Endothelial cell of umbilical vein (primary cell): ENCODE data around the gene LMF1.

Source experiments
- EZH2 ChIP-seq: IDR thresholded peaks from 2 replicates; pipeline ENCODE4 v1.6.1; 2012; ENCODE audit warnings: borderline replicate concordance, low read depth, mild to moderate bottlenecking, moderate library complexity, low read length, inconsistent platforms; ENCODE audit not compliant: severe bottlenecking
- MAX ChIP-seq: IDR thresholded peaks from 2 replicates; pipeline ENCODE4 v1.6.1; 2011; ENCODE audit not compliant: insufficient read depth, insufficient read length
- POLR2A ChIP-seq: IDR thresholded peaks from 2 replicates; pipeline ENCODE4 v1.6.1; 2012; ENCODE audit warnings: low read depth, mild to moderate bottlenecking, control low read depth, low read length
- POLR2AphosphoS5 ChIP-seq: IDR thresholded peaks from 2 replicates; pipeline ENCODE4 v1.6.1; 2012; ENCODE audit warnings: low read depth, mild to moderate bottlenecking, control low read depth, low read length, moderate library complexity; ENCODE audit not compliant: insufficient read depth
- TF ChIP-seq, protein P1 (sequence below), 2 donors: IDR thresholded peaks; 1 replicate in 1 of 2; 2 replicates in 1 of 2; pipeline ENCODE4 v1.5.1; 2011; ENCODE audit warnings: low read length in 2 of 2, mild to moderate bottlenecking in 2 of 2, moderate library complexity in 2 of 2, control low read depth in 1 of 2, inconsistent platforms in 1 of 2, low read depth in 1 of 2; ENCODE audit not compliant: insufficient read depth in 1 of 2; ENCODE audit errors: extremely low read depth in 1 of 2

DNA sequence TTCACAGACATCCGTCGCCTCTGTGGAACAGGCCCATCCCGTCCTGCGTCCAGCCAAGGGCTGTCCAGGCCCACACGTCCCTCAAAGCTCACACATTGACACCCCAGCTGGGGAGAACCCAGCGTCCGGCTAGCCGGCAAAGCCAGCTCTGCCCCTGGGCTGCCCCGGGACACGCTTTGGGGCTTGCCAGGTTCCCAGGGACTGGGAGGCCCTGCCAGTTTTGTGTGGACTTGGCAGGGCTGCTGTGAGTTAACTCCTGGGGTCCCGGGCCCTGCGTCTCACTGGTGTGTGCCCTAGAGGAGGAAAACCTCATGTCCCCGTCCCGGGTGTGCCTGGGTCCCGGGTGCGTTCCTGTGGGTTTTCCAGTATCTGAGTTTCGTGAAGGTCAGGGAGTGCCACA lies 17.1 kb upstream of the LMF1 start:
- TF ChIP-seq POLR2AphosphoS5 (no peak), EZH2 (no peak), POLR2A (no peak), MAX (no peak)
- TF ChIP-seq, protein P1, sequence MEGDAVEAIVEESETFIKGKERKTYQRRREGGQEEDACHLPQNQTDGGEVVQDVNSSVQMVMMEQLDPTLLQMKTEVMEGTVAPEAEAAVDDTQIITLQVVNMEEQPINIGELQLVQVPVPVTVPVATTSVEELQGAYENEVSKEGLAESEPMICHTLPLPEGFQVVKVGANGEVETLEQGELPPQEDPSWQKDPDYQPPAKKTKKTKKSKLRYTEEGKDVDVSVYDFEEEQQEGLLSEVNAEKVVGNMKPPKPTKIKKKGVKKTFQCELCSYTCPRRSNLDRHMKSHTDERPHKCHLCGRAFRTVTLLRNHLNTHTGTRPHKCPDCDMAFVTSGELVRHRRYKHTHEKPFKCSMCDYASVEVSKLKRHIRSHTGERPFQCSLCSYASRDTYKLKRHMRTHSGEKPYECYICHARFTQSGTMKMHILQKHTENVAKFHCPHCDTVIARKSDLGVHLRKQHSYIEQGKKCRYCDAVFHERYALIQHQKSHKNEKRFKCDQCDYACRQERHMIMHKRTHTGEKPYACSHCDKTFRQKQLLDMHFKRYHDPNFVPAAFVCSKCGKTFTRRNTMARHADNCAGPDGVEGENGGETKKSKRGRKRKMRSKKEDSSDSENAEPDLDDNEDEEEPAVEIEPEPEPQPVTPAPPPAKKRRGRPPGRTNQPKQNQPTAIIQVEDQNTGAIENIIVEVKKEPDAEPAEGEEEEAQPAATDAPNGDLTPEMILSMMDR (IDR thresholded peaks at IDR 0.05; ENCODE audit: extremely low read depth in 1 of 2, insufficient read depth in 1 of 2, low read depth in 1 of 2, low read length in 2 of 2): no peak
